GM18498 (cell line): ENCODE measurements around the gene DCHS2.
A peak's percentile ranks its signal among the peaks of the same experiment; 100 is the strongest.

Experiments used
- ATAC-seq: cut with Tn5 transposase; IDR thresholded peaks from one replicate; pipeline ENCODE4 v1.9.1; 2021; ENCODE audit warnings: mild to moderate bottlenecking, moderate library complexity; ENCODE audit not compliant: unreplicated experiment

DCHS2 gene

GRCh38 chr4:154490583-154491340 lies 837 bp downstream of the DCHS2 start:
- peak; percentile 63 for ATAC-seq

GRCh38 chr4:154490234-154490582 lies 1.4 kb downstream of the DCHS2 start:
- ATAC-seq = no peak

GRCh38 chr4:154489558-154490233 lies 1.9 kb downstream of the DCHS2 start:
- no peak for ATAC-seq

- ATAC-seq = no peak
Measured at GRCh38 chr4:154487145-154487544, 4.5 kb downstream of the DCHS2 start.

GRCh38 chr4:154485127-154485773 lies 6.3 kb downstream of the DCHS2 start:
- peak; percentile 98 for ATAC-seq

- ATAC-seq = peak; percentile 44
Measured at GRCh38 chr4:154478547-154478946, 13.1 kb downstream of the DCHS2 start.

GRCh38 chr4:154478128-154478527 lies 13.5 kb downstream of the DCHS2 start:
- ATAC-seq = peak; percentile 88

GRCh38 chr4:154476232-154476631 lies 15.4 kb downstream of the DCHS2 start:
- ATAC-seq = no peak

GRCh38 chr4:154475820-154476219 lies 15.8 kb downstream of the DCHS2 start:
- no peak for ATAC-seq

GRCh38 chr4:154473497-154473896 lies 18.1 kb downstream of the DCHS2 start:
- no peak for ATAC-seq

- no peak for ATAC-seq
Measured at GRCh38 chr4:154472858-154473257, 18.7 kb downstream of the DCHS2 start.

- peak; percentile 76 for ATAC-seq
Measured at GRCh38 chr4:154471526-154472331, 19.9 kb downstream of the DCHS2 start.

GRCh38 chr4:154471032-154471431 lies 20.6 kb downstream of the DCHS2 start:
- ATAC-seq = peak; percentile 81

- no peak for ATAC-seq
Measured at GRCh38 chr4:154467886-154468285, 23.7 kb downstream of the DCHS2 start.

- ATAC-seq = no peak
Measured at GRCh38 chr4:154466336-154466735, 25.3 kb downstream of the DCHS2 start.

- ATAC-seq = no peak
Measured at GRCh38 chr4:154465085-154465484, 26.5 kb downstream of the DCHS2 start.

GRCh38 chr4:154464654-154465053 lies 26.9 kb downstream of the DCHS2 start:
- ATAC-seq = no peak

- no peak for ATAC-seq
Measured at GRCh38 chr4:154462081-154462810, 29.4 kb downstream of the DCHS2 start.

GRCh38 chr4:154457471-154457870 lies 34.1 kb downstream of the DCHS2 start:
- no peak for ATAC-seq

- ATAC-seq = no peak
Measured at GRCh38 chr4:154456889-154457288, 34.7 kb downstream of the DCHS2 start.

- no peak for ATAC-seq
Measured at GRCh38 chr4:154456240-154456639, 35.4 kb downstream of the DCHS2 start.
